ENCODE data around the gene CPD. TPM values are rescaled to one million over a fixed set of nuclear protein-coding genes. Genes with fewer than 3 reads are reported as not detected.
A peak's percentile ranks its signal among the peaks of the same experiment; 100 is the strongest.

Gene CPD
- total RNA-seq, 1 donor from 2014 or later: 51.2 TPM

DNA sequence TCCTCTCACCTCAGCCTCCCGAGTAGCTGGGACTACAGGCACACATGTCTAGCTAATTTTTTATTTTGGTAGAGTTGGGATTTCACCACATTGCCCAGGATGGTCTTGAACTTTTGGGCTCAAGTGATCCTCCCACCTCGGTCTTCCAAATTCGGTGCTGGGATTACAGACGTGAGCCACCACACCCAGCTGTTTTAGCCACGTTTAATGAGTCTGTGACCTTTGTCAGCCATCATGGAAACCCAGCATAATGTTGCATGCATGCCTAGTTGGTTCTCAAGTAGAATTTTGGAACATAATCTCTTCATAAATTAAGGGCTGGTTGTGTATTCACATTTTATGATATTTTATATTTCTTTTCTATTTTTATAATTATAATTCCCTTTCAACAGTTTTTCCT, 140.4 kb downstream of the CPD start:
- FAIRE-seq: no peak
- H3K27ac Mint-ChIP-seq (ENCODE audit: unreplicated experiment): peak overlapping the region; percentile 26
- H3K4me1 ChIP-seq (ENCODE audit: insufficient read depth, low read length): peaks cover 17% of the 10 kb centered on the region
- H3K4me3 Mint-ChIP-seq (ENCODE audit: unreplicated experiment): no peak overlapping the region
- H3K27ac ChIP-seq (ENCODE audit: low read depth, low read length): peak overlapping the region; percentile 89
- H3K9me3 Mint-ChIP-seq (ENCODE audit: unreplicated experiment): peaks cover 3% of the 10 kb centered on the region
- H3K4me1 Mint-ChIP-seq (ENCODE audit: low read depth, unreplicated experiment): peaks cover 26% of the 10 kb centered on the region
- H4K20me1 ChIP-seq (ENCODE audit: insufficient read depth, low read length): no peaks in the 10 kb centered on the region
- no peak overlapping the region for H2AFZ ChIP-seq (ENCODE audit: low read depth, low read length)
- no peaks in the 10 kb centered on the region for H3K27me3 Mint-ChIP-seq (ENCODE audit: low read depth, unreplicated experiment)
- peaks cover 22% of the 10 kb centered on the region for H3K36me3 ChIP-seq (ENCODE audit: insufficient read depth, low read length)
- peaks cover 12% of the 10 kb centered on the region for H3K79me2 ChIP-seq (ENCODE audit: insufficient read depth, low read length)
- H3K27me3 ChIP-seq (ENCODE audit: insufficient read depth, low read length): no peaks in the 10 kb centered on the region
- H3K4me3 ChIP-seq (ENCODE audit: insufficient read depth, low read depth, low read length): no peak overlapping the region
- peaks cover 15% of the 10 kb centered on the region for H3K36me3 Mint-ChIP-seq (ENCODE audit: low read depth, unreplicated experiment)
- TF ChIP-seq EZH2 (IDR thresholded peaks at IDR 0.05; ENCODE audit: insufficient read depth, low read length): no peak
- TF ChIP-seq, protein P1, sequence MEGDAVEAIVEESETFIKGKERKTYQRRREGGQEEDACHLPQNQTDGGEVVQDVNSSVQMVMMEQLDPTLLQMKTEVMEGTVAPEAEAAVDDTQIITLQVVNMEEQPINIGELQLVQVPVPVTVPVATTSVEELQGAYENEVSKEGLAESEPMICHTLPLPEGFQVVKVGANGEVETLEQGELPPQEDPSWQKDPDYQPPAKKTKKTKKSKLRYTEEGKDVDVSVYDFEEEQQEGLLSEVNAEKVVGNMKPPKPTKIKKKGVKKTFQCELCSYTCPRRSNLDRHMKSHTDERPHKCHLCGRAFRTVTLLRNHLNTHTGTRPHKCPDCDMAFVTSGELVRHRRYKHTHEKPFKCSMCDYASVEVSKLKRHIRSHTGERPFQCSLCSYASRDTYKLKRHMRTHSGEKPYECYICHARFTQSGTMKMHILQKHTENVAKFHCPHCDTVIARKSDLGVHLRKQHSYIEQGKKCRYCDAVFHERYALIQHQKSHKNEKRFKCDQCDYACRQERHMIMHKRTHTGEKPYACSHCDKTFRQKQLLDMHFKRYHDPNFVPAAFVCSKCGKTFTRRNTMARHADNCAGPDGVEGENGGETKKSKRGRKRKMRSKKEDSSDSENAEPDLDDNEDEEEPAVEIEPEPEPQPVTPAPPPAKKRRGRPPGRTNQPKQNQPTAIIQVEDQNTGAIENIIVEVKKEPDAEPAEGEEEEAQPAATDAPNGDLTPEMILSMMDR (IDR thresholded peaks at IDR 0.05; ENCODE audit: insufficient read depth, low read depth, low read length): no peak
- peak overlapping the region; percentile 62 for H3K9ac ChIP-seq (ENCODE audit: low read length)
- DNase-seq (ENCODE audit: low read depth): no peak
- H3K9me3 ChIP-seq (ENCODE audit: insufficient read depth, low read depth, low read length): no peaks in the 10 kb centered on the region
- H3K4me2 ChIP-seq (ENCODE audit: low read length): no peak overlapping the region

Other genes with a start within 250 kb of the CPD start
- gene SLC6A4, start 143.2 kb upstream of the CPD start, total RNA-seq: not detected in 2 replicates
- 36.2 TPM in 2 replicates for gene BLMH, start 87.0 kb upstream of the CPD start, total RNA-seq
- gene TMIGD1, start 44.9 kb upstream of the CPD start, total RNA-seq: not detected in 2 replicates
- gene GOSR1, start 98.5 kb downstream of the CPD start, total RNA-seq: 48.0 and 49.3 TPM in 2 replicates

Measured in astrocyte (in vitro differentiated cells and primary cell).